HG03469 (cell line): Measurements from ENCODE around the gene SLC7A6.

ENCODE experiments used
- ATAC-seq: cut with Tn5 transposase; IDR thresholded peaks from one replicate; pipeline ENCODE4 v1.9.1; 2021; ENCODE audit warnings: mild to moderate bottlenecking, moderate library complexity, moderate number of reproducible peaks; ENCODE audit not compliant: unreplicated experiment

SLC7A6 gene

GRCh38 chr16:68264128-68265077, at the start of gene SLC7A6:
Gene SLC7A6 (plus strand): TSS chr16:68264526. CDS start chr16:68274727, 10,201 bp downstream.
- ATAC-seq, result peak; percentile 39

GRCh38 chr16:68214726-68215125, 49.6 kb upstream of the SLC7A6 start:
- no peak for ATAC-seq

GRCh38 chr16:68215302-68215701, 49.0 kb upstream of the SLC7A6 start:
- ATAC-seq, result no peak

GRCh38 chr16:68216240-68216639, 48.1 kb upstream of the SLC7A6 start:
- ATAC-seq, result no peak

GRCh38 chr16:68217506-68217905, 46.8 kb upstream of the SLC7A6 start:
- ATAC-seq, result no peak

- ATAC-seq, result no peak
Observed at GRCh38 chr16:68219725-68220351, 44.5 kb upstream of the SLC7A6 start.

GRCh38 chr16:68223072-68223471, 41.3 kb upstream of the SLC7A6 start:
- ATAC-seq, result no peak

- no peak for ATAC-seq
Observed at GRCh38 chr16:68226116-68226515, 38.2 kb upstream of the SLC7A6 start.

GRCh38 chr16:68227183-68227793, 37.0 kb upstream of the SLC7A6 start:
- no peak for ATAC-seq

- no peak for ATAC-seq
Observed at GRCh38 chr16:68227850-68228553, 36.3 kb upstream of the SLC7A6 start.

- no peak for ATAC-seq
Observed at GRCh38 chr16:68228652-68229051, 35.7 kb upstream of the SLC7A6 start.

GRCh38 chr16:68229431-68230175, 34.7 kb upstream of the SLC7A6 start:
- no peak for ATAC-seq

- ATAC-seq, result no peak
Observed at GRCh38 chr16:68230176-68230571, 34.2 kb upstream of the SLC7A6 start.

- ATAC-seq, result no peak
Observed at GRCh38 chr16:68230956-68231355, 33.4 kb upstream of the SLC7A6 start.

GRCh38 chr16:68231384-68232136, 32.8 kb upstream of the SLC7A6 start:
- no peak for ATAC-seq

- no peak for ATAC-seq
Observed at GRCh38 chr16:68232335-68232734, 32.0 kb upstream of the SLC7A6 start.

- no peak for ATAC-seq
Observed at GRCh38 chr16:68233085-68233834, 31.1 kb upstream of the SLC7A6 start.

- ATAC-seq, result no peak
Observed at GRCh38 chr16:68233835-68234187, 30.5 kb upstream of the SLC7A6 start.
